ENCODE measurements around the gene PCCA.

PCCA gene

GRCh38 chr13:100541897-100542825 lies 453.3 kb downstream of the PCCA start:
- H3K27ac ChIP-seq = peak overlapping the region; percentile 22; the same call in 1 of the 2 replicates
- no peak for TF ChIP-seq CTCF (conservative IDR thresholded peaks at IDR 0.05)
- TF ChIP-seq ZFX (IDR thresholded peaks at IDR 0.05) = no peak

GRCh38 chr13:100542826-100543156 lies 453.9 kb downstream of the PCCA start:
- TF ChIP-seq CTCF (conservative IDR thresholded peaks at IDR 0.05) (peak; percentile 69), ZFX (IDR thresholded peaks at IDR 0.05) (no peak)
- peak overlapping the region; percentile 22; the same call in 1 of the 2 replicates for H3K27ac ChIP-seq

DNA sequence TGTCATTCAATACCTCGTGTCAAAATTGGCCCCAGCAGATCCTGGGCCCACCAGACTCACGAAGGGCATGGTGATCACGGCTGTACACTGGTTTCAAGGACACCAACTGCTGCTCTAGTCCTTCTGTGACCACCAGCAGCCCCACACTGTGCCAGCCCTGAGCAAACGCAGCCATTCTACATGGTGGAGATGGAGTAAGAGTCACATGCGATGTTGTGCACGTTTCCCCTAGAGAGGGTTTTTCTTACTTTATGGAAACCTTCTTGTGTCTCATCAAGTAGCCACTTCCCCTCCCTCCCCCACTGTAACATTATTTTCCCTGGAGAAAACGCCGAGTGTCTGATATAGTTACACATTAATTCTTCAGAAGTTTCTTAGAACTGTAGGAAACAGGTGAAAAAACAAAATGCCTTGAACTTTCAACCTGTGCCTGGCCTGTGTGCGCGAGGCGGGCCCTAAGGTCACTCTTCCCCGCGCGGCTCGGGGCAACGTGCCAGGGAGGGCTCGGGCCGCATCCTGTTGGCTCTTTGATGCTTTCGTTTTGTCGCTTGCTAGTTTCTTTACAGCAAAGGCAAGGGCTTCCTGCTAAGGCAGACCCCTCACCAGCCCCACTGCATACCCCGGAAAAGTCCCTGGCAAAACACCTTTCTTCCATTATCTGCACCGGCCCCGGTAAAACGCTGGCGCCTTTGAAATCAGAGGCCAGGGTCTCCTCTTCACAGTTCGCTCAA lies 455.1 kb downstream of the PCCA start:
- TF ChIP-seq ZFX (IDR thresholded peaks at IDR 0.05) (no peak), CTCF (conservative IDR thresholded peaks at IDR 0.05) (no peak)
- H3K27ac ChIP-seq = peak overlapping the region; percentile 70

- 0 out of 2 replicates have a peak, but pooled peaks have one; percentile 20 for TF ChIP-seq ZFX (IDR thresholded peaks at IDR 0.05)
- TF ChIP-seq CTCF (conservative IDR thresholded peaks at IDR 0.05) = no peak; the same call in 1 of the 2 replicates
- peak overlapping the region; percentile 70 for H3K27ac ChIP-seq
These were observed 456.2 kb downstream of the PCCA start for GRCh38 chr13:100544866-100545683.

DNA sequence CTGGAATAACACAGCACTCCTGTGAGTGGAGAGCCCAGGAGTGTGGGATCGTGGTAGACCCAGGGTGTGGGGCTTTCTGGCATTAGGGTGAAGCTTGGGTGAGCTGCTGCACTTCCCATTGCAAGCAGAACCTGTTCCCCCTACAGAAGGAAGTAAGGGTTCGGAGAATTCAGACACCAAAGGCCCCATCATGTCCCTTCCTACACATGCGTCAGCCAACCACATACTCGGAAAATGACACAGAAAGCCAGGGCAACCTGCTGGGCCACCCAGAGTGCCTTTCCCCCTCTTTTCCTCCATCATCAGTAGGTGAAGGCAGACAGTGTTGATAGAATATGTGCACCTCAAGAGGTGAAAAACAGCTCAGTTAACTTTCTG lies 456.8 kb downstream of the PCCA start:
- peak overlapping the region; percentile 70 for H3K27ac ChIP-seq
- TF ChIP-seq CTCF (conservative IDR thresholded peaks at IDR 0.05) (no peak), ZFX (IDR thresholded peaks at IDR 0.05) (no peak)

DNA sequence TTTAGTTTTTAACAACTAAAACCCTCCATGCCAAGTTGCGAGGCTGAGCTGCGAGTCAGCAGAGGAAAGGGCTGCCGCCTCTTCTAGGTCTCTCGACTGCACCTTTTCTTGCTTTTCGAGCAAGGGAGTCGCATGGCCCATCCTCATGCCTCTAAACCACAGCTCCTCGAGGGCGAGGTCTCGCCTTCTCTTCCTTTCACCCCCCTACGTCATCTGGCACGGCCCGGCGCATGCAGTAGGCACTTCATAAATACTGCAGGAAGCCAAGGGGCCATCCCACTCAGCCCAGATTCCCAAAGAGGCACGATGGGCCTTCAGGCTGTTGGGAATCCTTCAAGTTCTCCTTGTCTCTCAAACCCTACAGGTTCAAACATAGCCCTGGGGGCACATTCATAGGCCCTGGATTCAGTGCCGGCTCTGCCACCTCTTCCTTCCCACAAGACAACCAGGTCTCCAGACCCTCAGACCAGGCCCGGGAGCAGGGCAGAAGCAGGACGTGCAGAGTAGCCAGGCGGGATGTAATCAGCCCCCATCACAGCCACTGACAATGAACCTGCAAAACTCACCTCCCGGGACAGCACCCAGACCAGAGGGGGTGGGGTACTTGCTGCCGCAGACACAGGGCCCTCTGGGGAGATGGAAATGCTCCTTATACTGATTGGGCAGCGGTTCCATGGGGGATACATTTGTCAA lies 458.0 kb downstream of the PCCA start:
- H3K27ac ChIP-seq = peak overlapping the region; percentile 59; the same call in 1 of the 2 replicates
- TF ChIP-seq ZFX (IDR thresholded peaks at IDR 0.05) (no peak), CTCF (conservative IDR thresholded peaks at IDR 0.05) (no peak)
